Vagina (tissue), 2 donors: ENCODE data around the gene ABCC2.

Experiments used
- CTCF ChIP-seq, 3 experiments: fragments of 450-650 bp in 2 of 3; fragments of 200-600 bp in 1 of 3; sonication (generic) in 1 of 3; IDR thresholded peaks; one replicate each; pipeline ENCODE4 v1.5.1; 2017 to 2019; ENCODE audit warnings: antibody characterized with exemption in 3 of 3, mild to moderate bottlenecking in 2 of 3, moderate library complexity in 2 of 3
- POLR2AphosphoS5 ChIP-seq, 2 donors: sonication (generic); formaldehyde crosslinking; IDR thresholded peaks; one replicate each; pipeline ENCODE4 v1.9.0; 2017; ENCODE audit warnings: antibody characterized with exemption in 2 of 2, mild to moderate bottlenecking in 2 of 2, low read depth in 1 of 2; ENCODE audit not compliant: insufficient read depth in 1 of 2

GRCh38 chr10:99869581-99870122 is 87.2 kb downstream of the ABCC2 start:
- TF ChIP-seq CTCF (IDR thresholded peaks at IDR 0.05) (no peak), POLR2AphosphoS5 (IDR thresholded peaks at IDR 0.05; ENCODE audit: insufficient read depth in 1 of 2, low read depth in 1 of 2) (no peak)
